CD4-positive, CD25-positive, alpha-beta regulatory T cell (primary cell): ENCODE data around the gene GPR68. TPM values are rescaled to one million over a fixed set of nuclear protein-coding genes. Genes with fewer than 3 reads are reported as not detected.
"Not testable (repeated sequence)": the region's sequence is repeated elsewhere in the genome, so short reads cannot be mapped to it uniquely, and the experiment has no call there.

ENCODE experiments used
- ATAC-seq, 2 donors: fragments of 150-1000 bp; cut with Tn5 transposase; one replicate each; pipeline ENCODE4 v1.10.0; 2021; ENCODE audit warnings: low read depth in 2 of 2, moderate number of reproducible peaks in 2 of 2, moderate library complexity in 1 of 2
- DNase-seq, 3 donors: peaks; one replicate each; pipeline versions ENCODE4 v3.0.0 to v3.0.0-alpha.2; 2012 to 2022; ENCODE audit warnings: mixed read lengths in 1 of 3
- H3K27ac ChIP-seq: one replicate; pipeline ENCODE4 v1.7.0; 2013; ENCODE audit warnings: mild to moderate bottlenecking, low read length; ENCODE audit not compliant: insufficient read depth, poor library complexity, severe bottlenecking
- H3K27me3 ChIP-seq: one replicate; pipeline ENCODE4 v1.7.0; 2013; ENCODE audit warnings: low read length; ENCODE audit not compliant: control insufficient read depth, insufficient read depth
- H3K36me3 ChIP-seq: one replicate; pipeline ENCODE4 v1.7.0; 2013; ENCODE audit warnings: mild to moderate bottlenecking, low read length, moderate library complexity; ENCODE audit not compliant: control insufficient read depth, insufficient read depth
- H3K4me1 ChIP-seq: 2 replicates; pipeline ENCODE4 v1.7.0; 2013; ENCODE audit warnings: mild to moderate bottlenecking, low read length; ENCODE audit not compliant: insufficient read depth, control insufficient read depth, poor library complexity, severe bottlenecking
- H3K4me3 ChIP-seq: one replicate; pipeline ENCODE4 v1.7.0; 2013; ENCODE audit warnings: low read depth, mild to moderate bottlenecking, low read length, moderate library complexity
- H3K9me3 ChIP-seq, 2 experiments: 1 replicate in 1 of 2; 2 replicates in 1 of 2; pipeline ENCODE4 v1.7.0; 2013; ENCODE audit warnings: low read length in 2 of 2, mild to moderate bottlenecking in 1 of 2, moderate library complexity in 1 of 2; ENCODE audit not compliant: control insufficient read depth in 2 of 2
- H3K27ac Mint-ChIP-seq, 3 donors: one replicate each; pipeline ENCODE4 v1.8.0; 2020 to 2022; ENCODE audit warnings: mild to moderate bottlenecking in 3 of 3, mixed read lengths in 3 of 3, moderate library complexity in 2 of 3
- H3K27me3 Mint-ChIP-seq: one replicate; pipeline ENCODE4 v1.8.0; 2022; ENCODE audit warnings: mild to moderate bottlenecking, mixed read lengths
- H3K36me3 Mint-ChIP-seq: one replicate; pipeline ENCODE4 v1.8.0; 2020; ENCODE audit warnings: mixed read lengths
- H3K4me1 Mint-ChIP-seq, 4 donors: one replicate each; pipeline ENCODE4 v1.8.0; 2020 to 2022; ENCODE audit warnings: mixed read lengths in 4 of 4, mild to moderate bottlenecking in 1 of 4
- H3K4me3 Mint-ChIP-seq, 4 donors: one replicate each; pipeline ENCODE4 v1.8.0; 2020 to 2022; ENCODE audit warnings: mild to moderate bottlenecking in 4 of 4, mixed read lengths in 4 of 4, moderate library complexity in 3 of 4
- H3K9me3 Mint-ChIP-seq, 7 donors: one replicate each; pipeline ENCODE4 v1.8.0; 2020 to 2022; ENCODE audit warnings: mixed read lengths in 7 of 7, mild to moderate bottlenecking in 3 of 7, moderate library complexity in 2 of 7
- polyA plus RNA-seq, 4 donors: library from polyadenylated mRNA; unstranded; fragments of 300-500 nt; fragmentation: Illumina TruSeq; gene quantifications; one replicate each; pipeline ENCODE4 v1.2.3, GENCODE V29; 2021
- total RNA-seq: library from RNA; stranded (reverse); gene quantifications from one replicate; pipeline ENCODE4 v1.2.3, GENCODE V29; 2022

GPR68 gene
- total and polyA plus RNA-seq, 5 donors from 2014 or later, result 8.5 to 19.1 (median 12.8) TPM

GRCh38 chr14:91186515-91187066, 57.9 kb downstream of the GPR68 start:
- Histone ChIP-seq H3K4me1 (no peaks in the 10 kb centered on the region), H3K27ac (no peak overlapping the region), H3K27me3 (no peaks in the 10 kb centered on the region), H3K4me3 (no peak overlapping the region), H3K36me3 (peaks cover 81% of the 10 kb centered on the region), H3K9me3 (no peaks in the 10 kb centered on the region)
- Mint-ChIP-seq H3K9me3 (peaks cover 0 to 1% (median 0%) of the 10 kb centered on the region in 7 donors), H3K4me3 (no peak overlapping the region), H3K27ac (no peak overlapping the region), H3K4me1 (peaks cover 0 to 10% (median 1%) of the 10 kb centered on the region in 4 donors), H3K36me3 (peaks cover 47% of the 10 kb centered on the region), H3K27me3 (no peaks in the 10 kb centered on the region)
- DNase-seq, result no peak
- ATAC-seq, result no peak

DNA sequence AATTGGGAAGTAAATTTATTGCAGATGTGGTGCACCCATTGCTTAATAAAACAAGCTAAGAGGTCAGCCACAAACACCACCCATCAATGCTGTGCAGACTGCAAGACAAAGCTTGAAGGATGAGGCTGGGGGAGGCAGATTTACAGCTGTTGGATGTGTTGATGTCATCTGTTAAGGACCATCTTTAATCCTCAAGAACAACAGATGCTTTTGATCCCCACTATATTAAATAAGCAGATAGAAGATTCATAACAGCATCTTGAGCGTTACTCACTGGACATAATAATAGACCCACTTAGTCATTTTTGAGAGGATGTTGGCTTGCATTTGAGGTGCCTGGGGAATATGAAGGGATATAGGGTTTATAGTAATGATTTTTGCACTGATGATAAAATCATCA, 58.8 kb downstream of the GPR68 start:
- Mint-ChIP-seq H3K4me3 (no peak overlapping the region), H3K36me3 (peaks cover 46% of the 10 kb centered on the region), H3K9me3 (peaks cover 0 to 1% (median 0%) of the 10 kb centered on the region in 7 donors), H3K27ac (peak overlapping the region in 1 of 3 donors; percentile 51), H3K27me3 (no peaks in the 10 kb centered on the region), H3K4me1 (peaks cover 0 to 10% (median under 1%) of the 10 kb centered on the region in 4 donors)
- Histone ChIP-seq H3K27ac (no peak overlapping the region), H3K36me3 (peaks cover 79% of the 10 kb centered on the region), H3K4me3 (no peak overlapping the region), H3K27me3 (no peaks in the 10 kb centered on the region), H3K9me3 (no peaks in the 10 kb centered on the region), H3K4me1 (no peaks in the 10 kb centered on the region)
- no peak for DNase-seq
- ATAC-seq, result no peak

DNA sequence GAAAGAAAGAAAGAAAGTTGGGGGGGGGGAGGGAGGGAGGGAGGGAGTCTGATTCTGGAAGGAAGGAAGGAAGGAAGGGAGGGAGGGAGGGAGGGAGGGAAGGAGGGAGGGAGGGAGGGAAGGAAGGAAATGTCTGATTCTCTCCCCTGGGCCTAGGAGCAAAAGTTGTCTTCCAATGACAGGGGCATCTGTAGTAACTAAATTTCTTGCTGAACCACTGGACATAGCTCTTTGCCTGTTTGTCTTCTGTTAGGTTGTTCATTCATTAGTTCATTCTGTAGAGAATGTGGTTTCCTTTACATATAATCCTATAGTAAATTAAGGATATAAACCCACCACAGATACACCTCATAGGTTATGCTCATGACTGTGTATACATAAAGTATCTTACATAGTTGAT, 59.9 kb downstream of the GPR68 start:
- DNase-seq (no peak), ATAC-seq (no peak)
- Mint-ChIP-seq H3K27ac (peak overlapping the region in 1 of 3 donors; percentile 26), H3K9me3 (peaks cover 0 to 1% (median 0%) of the 10 kb centered on the region in 7 donors), H3K27me3 (no peaks in the 10 kb centered on the region), H3K4me3 (no peak overlapping the region), H3K4me1 (peaks cover 0 to 10% (median under 1%) of the 10 kb centered on the region in 4 donors), H3K36me3 (peaks cover 40% of the 10 kb centered on the region)
- no peaks in the 10 kb centered on the region for H3K9me3 ChIP-seq
- H3K27me3 ChIP-seq, result no peaks in the 10 kb centered on the region
- H3K4me3 ChIP-seq, result no peak overlapping the region
- no peak overlapping the region for H3K27ac ChIP-seq
- no peaks in the 10 kb centered on the region for H3K4me1 ChIP-seq
- H3K36me3 ChIP-seq, result peaks cover 73% of the 10 kb centered on the region

GRCh38 chr14:91182753-91183152, 61.8 kb downstream of the GPR68 start:
- not testable (repeated sequence) for H3K27me3 Mint-ChIP-seq, H3K4me1 ChIP-seq, H3K4me3 Mint-ChIP-seq, H3K27me3 ChIP-seq, H3K27ac ChIP-seq, H3K9me3 Mint-ChIP-seq, ATAC-seq, DNase-seq, H3K4me3 ChIP-seq, H3K9me3 ChIP-seq, H3K4me1 Mint-ChIP-seq
- H3K36me3 ChIP-seq, result peaks cover 56% of the 10 kb centered on the region
- H3K27ac Mint-ChIP-seq, result peak overlapping the region in 2 of 3 donors; percentile 49 to 76
- H3K36me3 Mint-ChIP-seq, result peaks cover 28% of the 10 kb centered on the region

Other genes with a start within 250 kb of the GPR68 start
- gene RPS6KA5, start 184.1 kb downstream of the GPR68 start, total RNA-seq, result 38.2 TPM
- 10 to 100 TPM; 20.9 to 29.1 (median 24.6) TPM for gene RPS6KA5, start 184.1 kb downstream of the GPR68 start, polyA plus RNA-seq
- gene DGLUCY, start 130.6 kb downstream of the GPR68 start, total RNA-seq, result 120 TPM
- 10 to 100 TPM; 45.2 to 62.7 (median 56.9) TPM for gene DGLUCY, start 130.6 kb downstream of the GPR68 start, polyA plus RNA-seq
- gene CCDC88C, start 173.1 kb upstream of the GPR68 start, total RNA-seq, result 466 TPM
- gene CCDC88C, start 173.1 kb upstream of the GPR68 start, polyA plus RNA-seq, result 10 to 100 TPM; 25.9 to 35.6 (median 31.0) TPM